K562 (cell line): ENCODE results near the gene EDEM2. TPM values are rescaled to one million over a fixed set of nuclear protein-coding genes. Genes with fewer than 3 reads are reported as not detected.

Experiments
- ARID1B ChIP-seq: fragments of 450-650 bp; IDR thresholded peaks from 2 replicates; pipeline ENCODE4 v1.6.1; 2016; ENCODE audit warnings: antibody characterized with exemption, mild to moderate bottlenecking, inconsistent platforms
- CHD2 ChIP-seq: IDR thresholded peaks from 2 replicates; pipeline ENCODE4 v1.6.1; 2011; ENCODE audit warnings: low read depth, low read length
- ELF1 ChIP-seq: fragments of 200-800 bp; sonication (Bioruptor generic); IDR thresholded peaks from 2 replicates; pipeline ENCODE4 v1.6.1; 2016; ENCODE audit warnings: missing genetic modification characterization, missing compliant biosample characterization
- HDAC3 ChIP-seq: fragments of 450-650 bp; IDR thresholded peaks from 2 replicates; pipeline ENCODE4 v1.6.1; 2018; ENCODE audit warnings: borderline replicate concordance, mild to moderate bottlenecking, moderate library complexity; ENCODE audit not compliant: partially characterized antibody
- HMGN3 ChIP-seq: IDR thresholded peaks from 2 replicates; pipeline ENCODE4 v1.6.1; 2011; ENCODE audit warnings: borderline replicate concordance, low read depth, mild to moderate bottlenecking, mixed read lengths, low read length; ENCODE audit not compliant: insufficient read length; ENCODE audit errors: extremely low read depth
- KDM5B ChIP-seq: fragments of 200-600 bp; sonication (generic); IDR thresholded peaks from 2 replicates; pipeline ENCODE4 v1.6.1; 2012; ENCODE audit warnings: low read depth, mild to moderate bottlenecking, moderate library complexity, low read length, control low read depth, inconsistent platforms; ENCODE audit not compliant: insufficient replicate concordance
- MNT ChIP-seq, 2 experiments: fragments of 450-650 bp; conservative IDR thresholded peaks; 2 replicates each; pipeline ENCODE4 v1.6.1; 2017; ENCODE audit warnings: mild to moderate bottlenecking in 2 of 2, moderate library complexity in 2 of 2
- NCOA6 ChIP-seq: fragments of 450-650 bp; IDR thresholded peaks from 2 replicates; pipeline ENCODE4 v1.6.1; 2017; ENCODE audit warnings: mild to moderate bottlenecking
- RBBP5 ChIP-seq: fragments of 200-600 bp; sonication (generic); IDR thresholded peaks from 2 replicates; pipeline ENCODE4 v1.6.1; 2012; ENCODE audit warnings: borderline replicate concordance, mild to moderate bottlenecking, low read length, control low read depth, inconsistent platforms; ENCODE audit not compliant: insufficient read depth, poor library complexity, severe bottlenecking
- RBFOX2 ChIP-seq: fragments of 200-400 bp; formaldehyde crosslinking; IDR thresholded peaks from 2 replicates; pipeline ENCODE4 v1.6.1; 2017; ENCODE audit warnings: low read depth, mild to moderate bottlenecking, low read length, moderate library complexity
- RERE ChIP-seq: sonication (generic); formaldehyde crosslinking; IDR thresholded peaks from 2 replicates; pipeline ENCODE4 v1.8.0; 2023; ENCODE audit warnings: missing genetic modification reagents, mild to moderate bottlenecking, borderline replicate concordance
- SNRNP70 ChIP-seq: fragments of 200-400 bp; formaldehyde crosslinking; optimal IDR thresholded peaks from 2 replicates; pipeline ENCODE3; 2017; ENCODE audit warnings: low read depth, low read length
- SRSF3 ChIP-seq: fragments of 200-400 bp; formaldehyde crosslinking; IDR thresholded peaks from 2 replicates; pipeline ENCODE4 v1.6.1; 2016; ENCODE audit warnings: mild to moderate bottlenecking, low read length, moderate library complexity; ENCODE audit not compliant: insufficient read depth
- SUPT5H ChIP-seq: fragments of 450-650 bp; IDR thresholded peaks from 2 replicates; pipeline ENCODE4 v1.6.1; 2016
- TAF1 ChIP-seq: IDR thresholded peaks from 2 replicates; pipeline ENCODE4 v1.6.1; 2011; ENCODE audit warnings: mild to moderate bottlenecking, low read length, moderate library complexity; ENCODE audit not compliant: insufficient read depth, control insufficient read depth, severe bottlenecking; ENCODE audit errors: extremely low read depth
- ZBTB26 ChIP-seq: fragments of 450-650 bp; formaldehyde crosslinking; IDR thresholded peaks from 2 replicates; pipeline ENCODE4 v1.4.0; 2022; ENCODE audit warnings: missing genetic modification characterization
- ZNF280B ChIP-seq: fragments of 250-450 bp; sonication (Bioruptor Pico); IDR thresholded peaks from 2 replicates; pipeline ENCODE4 v1.5.1; 2021; ENCODE audit warnings: mild to moderate bottlenecking
- polyA plus RNA-seq, 8 experiments: library from polyadenylated mRNA; depleted of rRNA in 4 of 8; stranded (reverse) in 5 of 8; unstranded in 3 of 8; fragments of >200 nt; fragmentation: Nextera tagmentation in 2 of 8; fragmentation: Illumina TruSeq in 1 of 8; extraction: Ambion mirVana in 2 of 8; extraction: Trizol in 1 of 8; gene quantifications; 2 replicates each; pipeline versions ENCODE4 v1.2.1 to v1.2.3, GENCODE V29; 2011 to 2014; ENCODE audit warnings: inconsistent platforms in 1 of 8, missing spikeins in 1 of 8
- total RNA-seq, 7 experiments: library from RNA; depleted of rRNA in 6 of 7; stranded (reverse); fragments of >200 nt in 6 of 7; fragmentation: Illumina TruSeq in 2 of 7; extraction: Trizol in 2 of 7; gene quantifications; 2 replicates each; pipeline versions ENCODE4 v1.2.1 to v1.2.3, GENCODE V29; 2011 to 2021; ENCODE audit warnings: low replicate concordance in 1 of 7

EDEM2 gene
- total and polyA plus RNA-seq, 9 of the 15 experiments (the other 6 are each of a cell fraction or from before 2014, with no cell fraction given) = 6.9 to 11.0 (median 9.7) TPM

- TF ChIP-seq RERE (CRISPR knock-in tag) = no peak
- peak; percentile 91 for TF ChIP-seq HMGN3
- no peak for TF ChIP-seq ZBTB26 (CRISPR knock-in tag)
- TF ChIP-seq KDM5B = peak; percentile 72
- peak; percentile 95 for TF ChIP-seq TAF1
- TF ChIP-seq ELF1 (tag) = peak; percentile 95
- TF ChIP-seq ARID1B = no peak; the same call in 1 of the 2 replicates
- TF ChIP-seq CHD2 = peak; percentile 5; the same call in 1 of the 2 replicates
- TF ChIP-seq NCOA6 = no peak; the same call in 1 of the 2 replicates
- TF ChIP-seq MNT (conservative IDR thresholded peaks at IDR 0.05) = peak; percentile 97 to 99
- TF ChIP-seq HDAC3 = no peak
- TF ChIP-seq SNRNP70 = no peak
- TF ChIP-seq ZNF280B (CRISPR knock-in tag) = no peak
- peak; percentile 87 for TF ChIP-seq SUPT5H
- no peak for TF ChIP-seq SRSF3
- TF ChIP-seq RBBP5 = peak; percentile 78
- peak; percentile 99 for TF ChIP-seq RBFOX2
These were observed 54.4 kb downstream of the EDEM2 start, which contains the start of gene TRPC4AP (continued) for GRCh38 chr20:35092524-35093266.
